ENCODE results near the gene TCHHL1. TPM values are rescaled to one million over a fixed set of nuclear protein-coding genes. Genes with fewer than 3 reads are reported as not detected.

The TCHHL1 gene
- not detected in 5 replicates for total RNA-seq (2022; extraction: Qiagen RNA extraction; ENCODE audit: low read depth)

DNA sequence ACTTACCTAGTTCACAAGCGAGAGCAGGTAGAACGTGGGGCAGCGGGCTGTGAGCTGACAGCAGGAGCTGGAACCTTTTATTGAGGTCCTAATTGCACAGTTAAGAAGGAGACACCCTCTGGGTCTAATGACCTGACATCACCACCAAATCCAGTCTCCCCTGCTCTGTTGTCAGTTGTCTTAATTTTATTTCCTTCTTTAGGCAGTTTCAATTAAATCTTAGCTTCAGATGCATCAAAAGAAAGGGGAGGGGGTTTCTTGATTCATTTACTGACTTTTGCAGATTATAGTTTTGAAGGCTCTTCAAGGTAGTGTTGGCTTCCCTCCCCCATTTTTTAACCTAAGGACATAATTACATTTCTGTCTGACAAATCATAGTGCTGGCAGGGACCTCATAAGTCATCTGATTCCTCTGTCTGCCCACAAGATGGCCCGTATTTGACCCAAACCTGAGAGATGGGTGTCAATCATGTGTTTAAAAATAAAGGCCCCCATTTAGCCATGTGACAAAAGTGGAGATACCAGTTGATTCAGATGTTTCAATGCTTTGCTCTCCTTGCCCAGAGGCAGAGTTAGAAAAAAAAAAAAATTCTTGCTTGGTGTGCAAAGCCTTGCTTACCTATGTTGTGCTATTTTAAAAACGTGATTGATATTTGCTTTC, at the start of gene TCHHL1:
Gene TCHHL1, minus strand, starts transcription at position 51 of the 661 bp plus-strand sequence. CDS start 921 bp downstream, outside the sequence.

GRCh38 chr1:152115344-152115743, 26.5 kb upstream of the TCHHL1 start, which contains the start of gene TCHH:
TSS of gene TCHH (minus strand) at chr1:152115444. CDS start at chr1:152114080, 1,364 bp downstream.

GRCh38 chr1:152036267-152037216, 52.3 kb downstream of the TCHHL1 start, which contains the start of gene S100A11:
TSS of gene S100A11 (minus strand) at chr1:152037004. CDS start at chr1:152036915, 89 bp downstream.

Other genes with a start within 250 kb of the TCHHL1 start
- not detected in 5 replicates for gene C2CD4D, start 249.2 kb downstream of the TCHHL1 start, total RNA-seq (2022; extraction: Qiagen RNA extraction; ENCODE audit: low read depth)
- not detected in 5 replicates for gene THEM5, start 235.4 kb downstream of the TCHHL1 start, total RNA-seq (2022; extraction: Qiagen RNA extraction; ENCODE audit: low read depth)
- 13.3 to 15.5 TPM (median 13.8 TPM) in 5 replicates for gene THEM4, start 179.6 kb downstream of the TCHHL1 start, total RNA-seq (2022; extraction: Qiagen RNA extraction; ENCODE audit: low read depth)
- 1,693 to 2,312 TPM (median 1,909 TPM) in 5 replicates for gene S100A10, start 95.2 kb downstream of the TCHHL1 start, total RNA-seq (2022; extraction: Qiagen RNA extraction; ENCODE audit: low read depth)
- 1,732 to 1,898 TPM (median 1,814 TPM) in 5 replicates for gene S100A11, start 52.1 kb downstream of the TCHHL1 start, total RNA-seq (2022; extraction: Qiagen RNA extraction; ENCODE audit: low read depth)
- gene TCHH, start 26.4 kb upstream of the TCHHL1 start, total RNA-seq (2022; extraction: Qiagen RNA extraction; ENCODE audit: low read depth): 0.17 to 0.28 TPM (median 0.24 TPM) in 5 replicates
- 0.03 TPM in 1 of 5 replicates, not detected in the others for gene RPTN, start 70.2 kb upstream of the TCHHL1 start, total RNA-seq (2022; extraction: Qiagen RNA extraction; ENCODE audit: low read depth)
- gene HRNR, start 135.1 kb upstream of the TCHHL1 start, total RNA-seq (2022; extraction: Qiagen RNA extraction; ENCODE audit: low read depth): not detected in 5 replicates
- gene FLG, start 236.2 kb upstream of the TCHHL1 start, total RNA-seq (2022; extraction: Qiagen RNA extraction; ENCODE audit: low read depth): under 0.01 to 0.01 TPM in 2 of 5 replicates, not detected in the others